ENCODE results near the gene DUSP8. TPM values are rescaled to one million over a fixed set of nuclear protein-coding genes. Genes with fewer than 3 reads are reported as not detected.

Gene DUSP8
- total RNA-seq, 1 donor from 2014 or later: 2.2 TPM

DNA sequence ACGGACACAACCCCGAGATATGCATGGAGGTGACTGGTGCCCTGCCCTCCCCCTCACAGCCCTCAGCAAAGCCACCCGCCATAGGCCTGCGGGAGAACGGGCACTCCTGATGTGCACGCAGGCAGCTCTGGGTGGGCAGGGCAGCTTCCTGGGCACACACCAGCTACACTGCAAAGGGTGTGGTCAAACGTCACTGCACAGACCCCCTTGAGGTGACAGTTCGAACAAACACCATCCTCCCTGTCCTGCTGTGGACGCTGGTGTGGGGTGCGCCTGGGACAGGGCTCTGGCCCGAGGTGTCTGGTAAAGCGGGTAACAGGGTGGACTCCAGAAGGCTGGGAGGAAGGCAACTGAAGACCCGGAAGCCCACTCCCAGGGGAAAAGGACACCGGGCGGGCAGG is 63.6 kb downstream of the DUSP8 start:
- Mint-ChIP-seq H3K9me3 (ENCODE audit: unreplicated experiment) (no peaks in the 10 kb centered on the region), H3K4me3 (ENCODE audit: unreplicated experiment) (no peak overlapping the region), H3K4me1 (ENCODE audit: unreplicated experiment) (peaks cover 19% of the 10 kb centered on the region), H3K27me3 (ENCODE audit: unreplicated experiment) (peaks cover 5% of the 10 kb centered on the region), H3K36me3 (ENCODE audit: low read depth, unreplicated experiment) (peaks cover 4% of the 10 kb centered on the region), H3K27ac (ENCODE audit: unreplicated experiment) (no peak overlapping the region)
- TF ChIP-seq, protein P1, sequence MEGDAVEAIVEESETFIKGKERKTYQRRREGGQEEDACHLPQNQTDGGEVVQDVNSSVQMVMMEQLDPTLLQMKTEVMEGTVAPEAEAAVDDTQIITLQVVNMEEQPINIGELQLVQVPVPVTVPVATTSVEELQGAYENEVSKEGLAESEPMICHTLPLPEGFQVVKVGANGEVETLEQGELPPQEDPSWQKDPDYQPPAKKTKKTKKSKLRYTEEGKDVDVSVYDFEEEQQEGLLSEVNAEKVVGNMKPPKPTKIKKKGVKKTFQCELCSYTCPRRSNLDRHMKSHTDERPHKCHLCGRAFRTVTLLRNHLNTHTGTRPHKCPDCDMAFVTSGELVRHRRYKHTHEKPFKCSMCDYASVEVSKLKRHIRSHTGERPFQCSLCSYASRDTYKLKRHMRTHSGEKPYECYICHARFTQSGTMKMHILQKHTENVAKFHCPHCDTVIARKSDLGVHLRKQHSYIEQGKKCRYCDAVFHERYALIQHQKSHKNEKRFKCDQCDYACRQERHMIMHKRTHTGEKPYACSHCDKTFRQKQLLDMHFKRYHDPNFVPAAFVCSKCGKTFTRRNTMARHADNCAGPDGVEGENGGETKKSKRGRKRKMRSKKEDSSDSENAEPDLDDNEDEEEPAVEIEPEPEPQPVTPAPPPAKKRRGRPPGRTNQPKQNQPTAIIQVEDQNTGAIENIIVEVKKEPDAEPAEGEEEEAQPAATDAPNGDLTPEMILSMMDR (IDR thresholded peaks at IDR 0.05; ENCODE audit: unreplicated experiment): no peak
- no peak for DNase-seq (ENCODE audit: low spot score)

GRCh38 chr11:1507381-1508140 is 64.5 kb downstream of the DUSP8 start:
- Mint-ChIP-seq H3K4me3 (ENCODE audit: unreplicated experiment) (no peak overlapping the region), H3K9me3 (ENCODE audit: unreplicated experiment) (no peaks in the 10 kb centered on the region), H3K36me3 (ENCODE audit: low read depth, unreplicated experiment) (peaks cover 4% of the 10 kb centered on the region), H3K27ac (ENCODE audit: unreplicated experiment) (no peak overlapping the region), H3K4me1 (ENCODE audit: unreplicated experiment) (peaks cover 12% of the 10 kb centered on the region), H3K27me3 (ENCODE audit: unreplicated experiment) (peaks cover 3% of the 10 kb centered on the region)
- DNase-seq (ENCODE audit: low spot score): no peak
- TF ChIP-seq, protein P1 (IDR thresholded peaks at IDR 0.05; ENCODE audit: unreplicated experiment): no peak

- TF ChIP-seq, protein P1 (IDR thresholded peaks at IDR 0.05; ENCODE audit: unreplicated experiment): no peak
- H3K27me3 Mint-ChIP-seq (ENCODE audit: unreplicated experiment): peaks cover 3% of the 10 kb centered on the region
- no peak overlapping the region for H3K4me3 Mint-ChIP-seq (ENCODE audit: unreplicated experiment)
- H3K4me1 Mint-ChIP-seq (ENCODE audit: unreplicated experiment): peaks cover 12% of the 10 kb centered on the region
- H3K36me3 Mint-ChIP-seq (ENCODE audit: low read depth, unreplicated experiment): no peaks in the 10 kb centered on the region
- no peak overlapping the region for H3K27ac Mint-ChIP-seq (ENCODE audit: unreplicated experiment)
- no peaks in the 10 kb centered on the region for H3K9me3 Mint-ChIP-seq (ENCODE audit: unreplicated experiment)
- no peak for DNase-seq (ENCODE audit: low spot score)
Measured at GRCh38 chr11:1506981-1507380, 65.1 kb downstream of the DUSP8 start.

DNA sequence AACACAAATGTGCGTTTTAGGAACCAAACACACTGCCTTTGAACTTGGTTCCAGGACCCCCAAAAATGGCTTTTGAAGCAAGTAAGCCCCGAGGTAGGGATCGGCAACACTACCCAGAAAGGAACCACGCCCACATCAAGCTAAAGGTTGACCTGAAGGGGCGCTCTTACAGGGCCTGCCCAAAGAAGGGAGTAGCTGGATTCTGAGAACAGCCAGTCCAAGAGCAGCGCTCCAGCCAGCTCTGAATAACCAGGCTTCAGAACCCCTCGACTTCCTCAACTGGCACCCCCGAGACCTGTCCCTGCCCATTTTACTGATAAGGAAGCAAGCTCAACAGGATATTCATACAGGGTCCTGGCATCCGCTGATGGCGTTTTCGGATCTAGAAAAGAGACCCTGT is 66.6 kb downstream of the DUSP8 start:
- Mint-ChIP-seq H3K4me1 (ENCODE audit: unreplicated experiment) (peaks cover 12% of the 10 kb centered on the region), H3K27me3 (ENCODE audit: unreplicated experiment) (peaks cover 5% of the 10 kb centered on the region), H3K9me3 (ENCODE audit: unreplicated experiment) (no peaks in the 10 kb centered on the region), H3K36me3 (ENCODE audit: low read depth, unreplicated experiment) (no peaks in the 10 kb centered on the region), H3K27ac (ENCODE audit: unreplicated experiment) (no peak overlapping the region), H3K4me3 (ENCODE audit: unreplicated experiment) (no peak overlapping the region)
- TF ChIP-seq, protein P1 (IDR thresholded peaks at IDR 0.05; ENCODE audit: unreplicated experiment): no peak
- DNase-seq (ENCODE audit: low spot score): no peak

GRCh38 chr11:1504581-1505290 is 67.3 kb downstream of the DUSP8 start:
- Mint-ChIP-seq H3K4me3 (ENCODE audit: unreplicated experiment) (no peak overlapping the region), H3K27me3 (ENCODE audit: unreplicated experiment) (peaks cover 5% of the 10 kb centered on the region), H3K36me3 (ENCODE audit: low read depth, unreplicated experiment) (no peaks in the 10 kb centered on the region), H3K4me1 (ENCODE audit: unreplicated experiment) (peaks cover 12% of the 10 kb centered on the region), H3K27ac (ENCODE audit: unreplicated experiment) (no peak overlapping the region), H3K9me3 (ENCODE audit: unreplicated experiment) (no peaks in the 10 kb centered on the region)
- DNase-seq (ENCODE audit: low spot score): no peak
- TF ChIP-seq, protein P1 (IDR thresholded peaks at IDR 0.05; ENCODE audit: unreplicated experiment): no peak
